WTC11 (cell line): Measurements from ENCODE around the gene CTNNA3. TPM values are rescaled to one million over a fixed set of nuclear protein-coding genes. Genes with fewer than 3 reads are reported as not detected.

Experiments used
- ATAC-seq: fragments of 200-7000 bp; cut with Tn5 transposase; 2 replicates; pipeline ENCODE4 v1.10.0; 2021; ENCODE audit warnings: mild to moderate bottlenecking, moderate library complexity
- CTCF ChIA-PET: fragments of 300-600 bp; sonication (Branson Sonifier 250); formaldehyde crosslinking; loops from one replicate; lab custom pipeline; 2021; ENCODE audit warnings: antibody characterized with exemption; lab: Charles Lee
- POLR2A ChIA-PET: fragments of 350-600 bp; sonication (Branson Sonifier 250); formaldehyde crosslinking; loops from one replicate; lab custom pipeline; 2021; ENCODE audit warnings: antibody characterized with exemption; lab: Charles Lee
- DNase-seq: peaks from one replicate; pipeline ENCODE4 v3.0.0; 2021; ENCODE audit warnings: low spot score
- H3K27ac Mint-ChIP-seq: 2 replicates; pipeline ENCODE4 v1.8.0; 2021; ENCODE audit warnings: mixed read lengths
- H3K27me3 Mint-ChIP-seq: 2 replicates; pipeline ENCODE4 v1.8.0; 2021; ENCODE audit warnings: low read depth, mild to moderate bottlenecking, moderate library complexity, mixed read lengths
- H3K36me3 Mint-ChIP-seq: 2 replicates; pipeline ENCODE4 v1.8.0; 2021; ENCODE audit warnings: mixed read lengths
- H3K4me1 Mint-ChIP-seq: 2 replicates; pipeline ENCODE4 v1.8.0; 2022; ENCODE audit warnings: mixed read lengths
- H3K4me3 Mint-ChIP-seq: 2 replicates; pipeline ENCODE4 v1.8.0; 2021; ENCODE audit warnings: mild to moderate bottlenecking, moderate library complexity, mixed read lengths
- H3K9me3 Mint-ChIP-seq: 2 replicates; pipeline ENCODE4 v1.8.0; 2021; ENCODE audit warnings: mixed read lengths
- AR ChIP-seq: fragments of 250-450 bp; sonication (Bioruptor Pico); IDR thresholded peaks from 2 replicates; pipeline ENCODE4 v1.9.0; 2021; ENCODE audit warnings: mild to moderate bottlenecking
- ARID4B ChIP-seq: sonication (generic); formaldehyde crosslinking; IDR thresholded peaks from 2 replicates; pipeline ENCODE4 v1.8.0; 2023; ENCODE audit warnings: missing genetic modification reagents, mild to moderate bottlenecking, borderline replicate concordance
- ATF1 ChIP-seq: sonication (generic); formaldehyde crosslinking; IDR thresholded peaks from 2 replicates; pipeline ENCODE4 v1.8.1; 2023; ENCODE audit warnings: mild to moderate bottlenecking, moderate library complexity, missing genetic modification reagents
- ATF6 ChIP-seq: sonication (generic); formaldehyde crosslinking; IDR thresholded peaks from 2 replicates; pipeline ENCODE4 v1.8.1; 2023; ENCODE audit warnings: mild to moderate bottlenecking, missing genetic modification reagents
- CBFB ChIP-seq: sonication (generic); formaldehyde crosslinking; IDR thresholded peaks from 2 replicates; pipeline ENCODE4 v1.8.1; 2022; ENCODE audit warnings: mild to moderate bottlenecking, low read depth, missing genetic modification reagents
- CTCF ChIP-seq: fragments of 200-600 bp; IDR thresholded peaks from 2 replicates; pipeline ENCODE4 v1.8.0; 2022; ENCODE audit warnings: antibody characterized with exemption
- FOXK1 ChIP-seq: sonication (generic); formaldehyde crosslinking; IDR thresholded peaks from 2 replicates; pipeline ENCODE4 v1.8.0; 2022; ENCODE audit warnings: mild to moderate bottlenecking, moderate library complexity, missing genetic modification reagents
- GRHL2 ChIP-seq: fragments of 250-450 bp; sonication (Bioruptor Pico); IDR thresholded peaks from 2 replicates; pipeline ENCODE4 v1.8.0; 2022; ENCODE audit warnings: mild to moderate bottlenecking, moderate library complexity; ENCODE audit not compliant: insufficient replicate concordance, severe bottlenecking
- GTF2I ChIP-seq: fragments of 250-450 bp; sonication (Bioruptor Pico); conservative IDR thresholded peaks from 2 replicates; pipeline ENCODE4 v1.4.0; 2021; ENCODE audit warnings: mild to moderate bottlenecking
- MYBL2 ChIP-seq: sonication (generic); formaldehyde crosslinking; IDR thresholded peaks from 2 replicates; pipeline ENCODE4 v1.8.1; 2023; ENCODE audit warnings: mild to moderate bottlenecking, moderate library complexity, missing genetic modification reagents
- NFYB ChIP-seq: sonication (generic); formaldehyde crosslinking; conservative IDR thresholded peaks from 2 replicates; pipeline ENCODE4 v1.8.0; 2022; ENCODE audit warnings: low read depth, missing genetic modification reagents
- NR1H2 ChIP-seq: sonication (generic); formaldehyde crosslinking; IDR thresholded peaks from 2 replicates; pipeline ENCODE4 v1.9.0; 2021; ENCODE audit warnings: mild to moderate bottlenecking, moderate library complexity, missing genetic modification reagents
- PRRX2 ChIP-seq: fragments of 250-450 bp; sonication (Bioruptor Pico); IDR thresholded peaks from 2 replicates; pipeline ENCODE4 v1.8.0; 2021; ENCODE audit warnings: mild to moderate bottlenecking
- RELA ChIP-seq: sonication (generic); formaldehyde crosslinking; IDR thresholded peaks from 2 replicates; pipeline ENCODE4 v1.8.1; 2022; ENCODE audit warnings: missing genetic modification reagents, mild to moderate bottlenecking, borderline replicate concordance
- SOX15 ChIP-seq: fragments of 250-450 bp; sonication (Bioruptor Pico); IDR thresholded peaks from 2 replicates; pipeline ENCODE4 v1.9.0; 2021; ENCODE audit warnings: mild to moderate bottlenecking
- SP1 ChIP-seq: sonication (generic); formaldehyde crosslinking; conservative IDR thresholded peaks from 2 replicates; pipeline ENCODE4 v1.8.1; 2022; ENCODE audit warnings: missing genetic modification reagents
- TCF7 ChIP-seq: sonication (generic); formaldehyde crosslinking; IDR thresholded peaks from 2 replicates; pipeline ENCODE4 v1.8.0; 2022; ENCODE audit warnings: mild to moderate bottlenecking, low read depth, missing genetic modification reagents, moderate library complexity
- ZNF232 ChIP-seq: sonication (generic); formaldehyde crosslinking; IDR thresholded peaks from 2 replicates; pipeline ENCODE4 v1.8.0; 2022; ENCODE audit warnings: mild to moderate bottlenecking, missing genetic modification reagents
- ZNF317 ChIP-seq: sonication (generic); formaldehyde crosslinking; IDR thresholded peaks from 2 replicates; pipeline ENCODE4 v1.8.1; 2023; ENCODE audit warnings: low read depth, mild to moderate bottlenecking, moderate library complexity, missing genetic modification reagents, borderline replicate concordance
- ZNF396 ChIP-seq: fragments of 250-450 bp; sonication (Bioruptor Pico); IDR thresholded peaks from 2 replicates; pipeline ENCODE4 v1.8.0; 2021; ENCODE audit warnings: mild to moderate bottlenecking, moderate library complexity, borderline replicate concordance
- total RNA-seq: library from RNA; stranded (reverse); gene quantifications from 3 replicates; pipeline ENCODE4 v1.2.3, GENCODE V29; 2021

The CTNNA3 gene
- total RNA-seq, 1 experiment from 2014 or later = 6.1 TPM

GRCh38 chr10:66466622-66467021 lies 1229.4 kb downstream of the CTNNA3 start (continued):
- TF ChIP-seq ATF1 (CRISPR knock-in tag) (no peak), SOX15 (CRISPR knock-in tag) (no peak), FOXK1 (CRISPR knock-in tag) (no peak), TCF7 (no peak)

- Mint-ChIP-seq H3K4me3 (no peak overlapping the region), H3K4me1 (no peaks in the 10 kb centered on the region), H3K27me3 (no peaks in the 10 kb centered on the region; the same call in 1 of the 2 replicates), H3K27ac (no peak overlapping the region), H3K36me3 (peaks cover 3% of the 10 kb centered on the region; the same call in 1 of the 2 replicates), H3K9me3 (peaks cover 9% of the 10 kb centered on the region)
- ChIA-PET CTCF (no interaction called here), POLR2A (interaction anchor here (0.5 kb wide), 1 partner anchor 16 kb away, joined by 3 read pairs; no protein-coding TSS in a partner anchor)
- TF ChIP-seq CBFB (CRISPR knock-in tag) (no peak), ATF1 (CRISPR knock-in tag) (no peak), RELA (CRISPR knock-in tag) (no peak), MYBL2 (CRISPR knock-in tag) (no peak), AR (CRISPR knock-in tag) (no peak), ATF6 (no peak), ZNF232 (no peak), NFYB (no peak), GRHL2 (CRISPR knock-in tag) (no peak), PRRX2 (CRISPR knock-in tag) (no peak), GTF2I (no peak), ARID4B (CRISPR knock-in tag) (no peak), CTCF (no peak), SP1 (CRISPR knock-in tag) (no peak), NR1H2 (CRISPR knock-in tag) (no peak), ZNF317 (no peak), ZNF396 (CRISPR knock-in tag) (no peak)
- no peak for DNase-seq
- ATAC-seq = no peak
Measured at GRCh38 chr10:66463611-66464010, 1232.4 kb downstream of the CTNNA3 start.
